Spleen (tissue), 11 donors: ENCODE data around the gene PCDHB6. TPM values are rescaled to one million over a fixed set of nuclear protein-coding genes. Genes with fewer than 3 reads are reported as not detected.
"Not testable (repeated sequence)": the region's sequence is repeated elsewhere in the genome, so short reads cannot be mapped to it uniquely, and the experiment has no call there.

ENCODE experiments used
- DNase-seq: peaks from one replicate; pipeline ENCODE4 v3.0.0-alpha.2; 2020
- H3K27ac ChIP-seq, 8 donors: fragments of 200-600 bp; sonication (generic) in 7 of 8; 1 replicate in 4 of 8; 2 replicates in 4 of 8; pipeline versions ENCODE4 v1.5.0 to v1.8.0; 2016 to 2021; ENCODE audit warnings: inconsistent platforms in 4 of 8, mild to moderate bottlenecking in 4 of 8, moderate library complexity in 1 of 8
- H3K27me3 ChIP-seq, 7 donors: fragments of 200-600 bp; sonication (generic) in 6 of 7; replicated peaks in 1 of 7; 1 replicate in 4 of 7; 2 replicates in 3 of 7; pipeline versions ENCODE4 v1.5.0 to v1.8.0; 2016 to 2021; ENCODE audit warnings: inconsistent platforms in 3 of 7, mild to moderate bottlenecking in 1 of 7
- H3K36me3 ChIP-seq, 6 donors: fragments of 200-600 bp; sonication (generic) in 5 of 6; 1 replicate in 4 of 6; 2 replicates in 2 of 6; pipeline versions ENCODE4 v1.5.0 to v1.8.0; 2016 to 2021; ENCODE audit warnings: inconsistent platforms in 2 of 6
- H3K4me1 ChIP-seq, 6 donors: fragments of 200-600 bp; sonication (generic) in 5 of 6; 1 replicate in 3 of 6; 2 replicates in 3 of 6; pipeline versions ENCODE4 v1.5.0 to v1.8.0; 2016 to 2021; ENCODE audit warnings: inconsistent platforms in 3 of 6
- H3K4me3 ChIP-seq, 8 donors: fragments of 200-600 bp; sonication (generic) in 7 of 8; 1 replicate in 4 of 8; 2 replicates in 4 of 8; pipeline versions ENCODE4 v1.5.0 to v1.8.0; 2016 to 2021; ENCODE audit warnings: inconsistent platforms in 4 of 8, mild to moderate bottlenecking in 4 of 8, moderate library complexity in 2 of 8
- H3K9me3 ChIP-seq, 8 donors: fragments of 200-600 bp; sonication (generic) in 7 of 8; 1 replicate in 4 of 8; 2 replicates in 4 of 8; pipeline versions ENCODE4 v1.5.0 to v1.8.0; 2016 to 2021; ENCODE audit warnings: inconsistent platforms in 4 of 8
- CTCF ChIP-seq, 11 experiments: fragments of 200-600 bp in 7 of 11; fragments of 450-650 bp in 4 of 11; sonication (generic) in 4 of 11; IDR thresholded peaks in 8 of 11; conservative IDR thresholded peaks in 3 of 11; 1 replicate in 7 of 11; 2 replicates in 4 of 11; pipeline versions ENCODE4 v1.4.0 to v1.8.0; 2016 to 2021; ENCODE audit warnings: antibody characterized with exemption in 11 of 11, inconsistent platforms in 4 of 11, mild to moderate bottlenecking in 1 of 11
- POLR2A ChIP-seq, 3 donors: fragments of 450-650 bp; IDR thresholded peaks; one replicate each; pipeline ENCODE4 v1.5.1; 2017; ENCODE audit warnings: antibody characterized with exemption in 3 of 3, mild to moderate bottlenecking in 1 of 3
- POLR2AphosphoS5 ChIP-seq, 3 donors: sonication (generic); formaldehyde crosslinking; IDR thresholded peaks; one replicate each; pipeline ENCODE4 v1.5.1; 2017; ENCODE audit warnings: antibody characterized with exemption in 3 of 3
- WGBS, 5 donors: extraction: QIAGEN DNeasy Blood & Tissue Kit in 3 of 5; methylation state at CpG; one replicate each; pipeline versions ENCODE4 v1.1.5 to v1.1.7; 2013 to 2018; 5-methylcytosine and 5-hydroxymethylcytosine counted together
- intact Hi-C: fragments of 100-400 bp; cut with DNase I; formaldehyde crosslinking; loops from one replicate; pipeline ENCODE4 v1.15.0; 2023; ENCODE audit warnings: low total_unique reads
- polyA plus RNA-seq, 3 donors: library from polyadenylated mRNA; stranded (reverse); fragments of 200-250 nt; gene quantifications; one replicate each; pipeline ENCODE4 v1.2.1, GENCODE V29; 2013
- total RNA-seq, 7 donors: library from RNA; depleted of rRNA in 3 of 7; stranded (reverse); fragments of >200 nt in 3 of 7; fragmentation: NEBNext Ultra II Directional in 4 of 7; extraction: Animal tissue kit (Norgen Biotek cat#: 25700) in 4 of 7; gene quantifications; one replicate each; pipeline versions ENCODE4 v1.1.0 to v1.2.1, GENCODE V29; 2016 to 2021
- donor health status: healthy with polysubstance abuse.
- donor health status: DM: no; HTN: no; CAD: no; lungs with moderate emphysema.
- donor health status: DM: no; HTN: no; CAD: no.
- donor health status: Bipolar disorder and iron deficiency.
- donor health status: healthy.
- donor health status: DM: no; HTN: no; CAD: no.
- donor health status: DM: yes; HTN: yes; CAD: no.

PCDHB6 gene
- total and polyA plus RNA-seq, 10 donors, result 0.02 to 1.1 (median 0.61) TPM

- WGBS, 5 donors, result 36 to 48% (median 47%) methylated on average over 22 to 33 of the region's 33 CpGs
- peaks cover 0 to 89% (median 55%) of the 10 kb centered on the region in 8 donors for H3K9me3 ChIP-seq
Observed at GRCh38 chr5:141150224-141150992, 551 bp downstream of the PCDHB6 start.

GRCh38 chr5:141150993-141151325 is 1.1 kb downstream of the PCDHB6 start:
- Histone ChIP-seq H3K4me1 (no peaks in the 10 kb centered on the region), H3K9me3 (peaks cover 0 to 89% (median 59%) of the 10 kb centered on the region in 8 donors), H3K27ac (no peak overlapping the region), H3K36me3 (no peaks in the 10 kb centered on the region), H3K27me3 (peaks cover 0 to 62% (median 0%) of the 10 kb centered on the region in 7 donors), H3K4me3 (no peak overlapping the region)
- whole genome bisulfite sequencing, 5 donors, result 31 to 48% (median 42%) methylated on average over 13 of the region's 13 CpGs
- intact Hi-C loops, result no loop called here
- TF ChIP-seq CTCF (IDR thresholded peaks at IDR 0.05 in 8 of 11, conservative IDR thresholded peaks at IDR 0.05 in 3 of 11) (no peak), POLR2AphosphoS5 (IDR thresholded peaks at IDR 0.05) (no peak), POLR2A (IDR thresholded peaks at IDR 0.05) (no peak)
- no peak for DNase-seq

More at GRCh38 chr5:141150224-141150992, 551 bp downstream of the PCDHB6 start:
- Histone ChIP-seq H3K27ac (no peak overlapping the region), H3K4me1 (no peaks in the 10 kb centered on the region), H3K27me3 (peaks cover 0 to 62% (median 0%) of the 10 kb centered on the region in 7 donors), H3K36me3 (no peaks in the 10 kb centered on the region), H3K4me3 (peak overlapping the region in 1 of 8 donors; percentile 12)
- DNase-seq, result no peak
- TF ChIP-seq POLR2AphosphoS5 (IDR thresholded peaks at IDR 0.05), result no peak
- intact Hi-C loops, result no loop called here

GRCh38 chr5:141151632-141152031 is 1.8 kb downstream of the PCDHB6 start:
- H3K4me3 ChIP-seq, intact Hi-C loops, H3K4me1 ChIP-seq, H3K36me3 ChIP-seq, DNase-seq, H3K27ac ChIP-seq: not testable (repeated sequence)
- peaks cover 0 to 65% (median 5%) of the 10 kb centered on the region in 7 donors for H3K27me3 ChIP-seq
- WGBS, 5 donors, result 27 to 52% (median 42%) methylated on average over 15 to 39 of the region's 41 CpGs
- H3K9me3 ChIP-seq, result peaks cover 0 to 96% (median 63%) of the 10 kb centered on the region in 8 donors

GRCh38 chr5:141152096-141152495 is 2.2 kb downstream of the PCDHB6 start:
- H3K36me3 ChIP-seq, H3K27ac ChIP-seq, H3K4me1 ChIP-seq, H3K4me3 ChIP-seq, intact Hi-C loops, DNase-seq: not testable (repeated sequence)
- Histone ChIP-seq H3K27me3 (peaks cover 0 to 69% (median 7%) of the 10 kb centered on the region in 7 donors), H3K9me3 (peaks cover 0 to 98% (median 67%) of the 10 kb centered on the region in 8 donors)
- 28 to 55% (median 34%) methylated on average over 9 to 36 of the region's 36 CpGs for WGBS, 5 donors

GRCh38 chr5:141155540-141156374 is 5.9 kb downstream of the PCDHB6 start:
- H3K27me3 ChIP-seq, result peaks cover 0 to 76% (median 7%) of the 10 kb centered on the region in 7 donors
- no peaks in the 10 kb centered on the region for H3K4me1 ChIP-seq
- WGBS, 5 donors, result 28 to 42% (median 35%) methylated on average over 21 of the region's 21 CpGs
- intact Hi-C loops, result no loop called here
- H3K27ac ChIP-seq, result no peak overlapping the region
- H3K36me3 ChIP-seq, result no peaks in the 10 kb centered on the region
- H3K9me3 ChIP-seq, result peaks cover 0 to 94% (median 62%) of the 10 kb centered on the region in 8 donors
- TF ChIP-seq CTCF (IDR thresholded peaks at IDR 0.05 in 8 of 11, conservative IDR thresholded peaks at IDR 0.05 in 3 of 11) (no peak), POLR2AphosphoS5 (IDR thresholded peaks at IDR 0.05) (no peak), POLR2A (IDR thresholded peaks at IDR 0.05) (no peak)
- DNase-seq, result no peak
- no peak overlapping the region for H3K4me3 ChIP-seq

- Histone ChIP-seq H3K27me3 (peaks cover 0 to 60% (median 7%) of the 10 kb centered on the region in 7 donors), H3K9me3 (peaks cover 0 to 94% (median 51%) of the 10 kb centered on the region in 8 donors)
- H3K36me3 ChIP-seq, H3K27ac ChIP-seq, H3K4me3 ChIP-seq, intact Hi-C loops, H3K4me1 ChIP-seq, DNase-seq: not testable (repeated sequence)
- 28 to 60% (median 46%) methylated on average over 8 to 38 of the region's 38 CpGs for WGBS, 5 donors
Observed at GRCh38 chr5:141157356-141157755, 7.5 kb downstream of the PCDHB6 start.

- H3K27ac ChIP-seq, intact Hi-C loops, DNase-seq: not testable (repeated sequence)
Observed at GRCh38 chr5:141157901-141158300, 8.0 kb downstream of the PCDHB6 start.

More at GRCh38 chr5:141157901-141158300, 8.0 kb downstream of the PCDHB6 start:
- not testable (repeated sequence) for H3K36me3 ChIP-seq, H3K4me3 ChIP-seq, H3K4me1 ChIP-seq
- 37 to 52% (median 43%) methylated on average over 11 to 22 of the region's 28 CpGs for WGBS, 5 donors
- H3K27me3 ChIP-seq, result peaks cover 0 to 54% (median 7%) of the 10 kb centered on the region in 7 donors
- peaks cover 0 to 94% (median 52%) of the 10 kb centered on the region in 8 donors for H3K9me3 ChIP-seq
